ENCODE results near the gene AGO1. TPM values are rescaled to one million over a fixed set of nuclear protein-coding genes. Genes with fewer than 3 reads are reported as not detected.

AGO1 gene
- total RNA-seq, 1 experiment from 2014 or later: 36.2 TPM

GRCh38 chr1:35936838-35937237 is 53.8 kb downstream of the AGO1 start:
- H3K4me1 ChIP-seq (ENCODE audit: control insufficient read depth in 1 of 2, insufficient read depth in 2 of 2, low read length in 2 of 2): peaks cover 8 to 10% of the 10 kb centered on the region in 2 experiments
- H4K20me1 ChIP-seq (ENCODE audit: insufficient read depth): peaks cover 14% of the 10 kb centered on the region; the same call in 1 of the 2 replicates
- no peaks in the 10 kb centered on the region for H3K9me3 ChIP-seq (ENCODE audit: control insufficient read depth in 1 of 2, insufficient read depth in 1 of 2, low read depth in 1 of 2, low read length in 2 of 2)
- H3K27me3 ChIP-seq (ENCODE audit: insufficient read depth, low read length): no peaks in the 10 kb centered on the region
- no peak overlapping the region for H3K4me3 ChIP-seq (replicated peaks in 1 of 2; ENCODE audit: low read depth in 1 of 2, low read length in 2 of 2)
- H3K27ac ChIP-seq (ENCODE audit: low read depth, low read length): no peak overlapping the region
- peaks cover 99% of the 10 kb centered on the region for H3K79me2 ChIP-seq (ENCODE audit: insufficient read depth, low read length)
- no peaks in the 10 kb centered on the region for H3K36me3 ChIP-seq (ENCODE audit: control insufficient read depth in 1 of 2, insufficient read depth in 2 of 2, low read length in 2 of 2)
- ATAC-seq (no peak), DNase-seq (ENCODE audit: low read depth, low spot score) (no peak)
- no TSS peak for BruUV-seq (replicated peaks)
- intact Hi-C loops (cut with micrococcal nuclease): no loop called here
- ChIA-PET POLR2A (no interaction called here), CTCF (interaction anchor here (0.6 kb wide), 1 partner anchor 952 kb away, joined by 3 read pairs; no protein-coding TSS in a partner anchor), RAD21 (ENCODE audit: low non-redundant PET in 1 of 2, low total read pairs in 2 of 2, uncharacterized antibody in 2 of 2, unreplicated experiment in 2 of 2) (no interaction called here)
- H3K9ac ChIP-seq (ENCODE audit: low read length): no peak overlapping the region
- H2AFZ ChIP-seq (ENCODE audit: low read depth, low read length, poor library complexity, severe bottlenecking): no peak overlapping the region
- TF ChIP-seq RAD21 (IDR thresholded peaks at IDR 0.05; ENCODE audit: low read depth): no peak
- TF ChIP-seq ELF1 (IDR thresholded peaks at IDR 0.05; ENCODE audit: borderline replicate concordance, low read depth): no peak
- H3K9me2 ChIP-seq (ENCODE audit: insufficient read depth): no peaks in the 10 kb centered on the region
- H3K4me2 ChIP-seq (ENCODE audit: low read length): no peak overlapping the region

GRCh38 chr1:35939484-35939883 is 56.5 kb downstream of the AGO1 start:
- Histone ChIP-seq H2AFZ (ENCODE audit: low read depth, low read length, poor library complexity, severe bottlenecking) (no peak overlapping the region), H3K4me2 (ENCODE audit: low read length) (no peak overlapping the region), H3K9ac (ENCODE audit: low read length) (no peak overlapping the region), H4K20me1 (ENCODE audit: insufficient read depth) (peaks cover 14% of the 10 kb centered on the region; the same call in 1 of the 2 replicates), H3K27me3 (ENCODE audit: insufficient read depth, low read length) (no peaks in the 10 kb centered on the region), H3K79me2 (ENCODE audit: insufficient read depth, low read length) (peaks cover 99% of the 10 kb centered on the region), H3K9me3 (ENCODE audit: control insufficient read depth in 1 of 2, insufficient read depth in 1 of 2, low read depth in 1 of 2, low read length in 2 of 2) (no peaks in the 10 kb centered on the region), H3K36me3 (ENCODE audit: control insufficient read depth in 1 of 2, insufficient read depth in 2 of 2, low read length in 2 of 2) (no peaks in the 10 kb centered on the region), H3K4me3 (replicated peaks in 1 of 2; ENCODE audit: low read depth in 1 of 2, low read length in 2 of 2) (no peak overlapping the region), H3K27ac (ENCODE audit: low read depth, low read length) (no peak overlapping the region), H3K9me2 (ENCODE audit: insufficient read depth) (no peaks in the 10 kb centered on the region), H3K4me1 (ENCODE audit: control insufficient read depth in 1 of 2, insufficient read depth in 2 of 2, low read length in 2 of 2) (no peaks in the 10 kb centered on the region)
- POLR2A ChIA-PET: no interaction called here
- RAD21 ChIA-PET (ENCODE audit: low non-redundant PET in 1 of 2, low total read pairs in 2 of 2, uncharacterized antibody in 2 of 2, unreplicated experiment in 2 of 2): no interaction called here
- no peak for TF ChIP-seq EGR1 (IDR thresholded peaks at IDR 0.05; ENCODE audit: low read depth)
- TF ChIP-seq FOSL1 (IDR thresholded peaks at IDR 0.05; ENCODE audit: low read depth): no peak
- no peak for TF ChIP-seq ELF1 (IDR thresholded peaks at IDR 0.05; ENCODE audit: borderline replicate concordance, low read depth)
- TF ChIP-seq YY1 (IDR thresholded peaks at IDR 0.05; ENCODE audit: extremely low read depth, insufficient replicate concordance, low read depth, low read length): no peak
- TF ChIP-seq JUND (IDR thresholded peaks at IDR 0.05): no peak
- DNase-seq (ENCODE audit: low read depth, low spot score) (no peak), ATAC-seq (no peak)
- CTCF ChIA-PET: no interaction called here
- intact Hi-C loops (cut with micrococcal nuclease): no loop called here
- BruUV-seq (replicated peaks): no TSS peak

All from HCT116 (cell line).